Glutamatergic neuron (in vitro differentiated cells): ENCODE results near the gene NEURL1B. TPM values are rescaled to one million over a fixed set of nuclear protein-coding genes. Genes with fewer than 3 reads are reported as not detected.

ENCODE experiments used
- DNase-seq: peaks from one replicate; pipeline ENCODE4 v3.0.0; 2022
- H3K27ac Mint-ChIP-seq: one replicate; pipeline ENCODE4 v1.8.0; 2020; ENCODE audit warnings: mild to moderate bottlenecking, mixed read lengths, inconsistent platforms; ENCODE audit not compliant: unreplicated experiment
- H3K27me3 Mint-ChIP-seq: one replicate; pipeline ENCODE4 v1.8.0; 2020; ENCODE audit warnings: mild to moderate bottlenecking, moderate library complexity, mixed read lengths, inconsistent platforms; ENCODE audit not compliant: unreplicated experiment
- H3K36me3 Mint-ChIP-seq: one replicate; pipeline ENCODE4 v1.8.0; 2020; ENCODE audit warnings: mild to moderate bottlenecking, mixed read lengths, inconsistent platforms; ENCODE audit not compliant: unreplicated experiment
- H3K4me1 Mint-ChIP-seq: one replicate; pipeline ENCODE4 v1.8.0; 2020; ENCODE audit warnings: mild to moderate bottlenecking, low read depth, mixed read lengths, inconsistent platforms; ENCODE audit not compliant: unreplicated experiment
- H3K4me3 Mint-ChIP-seq: one replicate; pipeline ENCODE4 v1.8.0; 2020; ENCODE audit warnings: mild to moderate bottlenecking, mixed read lengths, inconsistent platforms; ENCODE audit not compliant: unreplicated experiment
- H3K9me3 Mint-ChIP-seq: one replicate; pipeline ENCODE4 v1.8.0; 2020; ENCODE audit warnings: mild to moderate bottlenecking, moderate library complexity, mixed read lengths, inconsistent platforms; ENCODE audit not compliant: unreplicated experiment
- total RNA-seq: library from RNA; stranded (reverse); fragmentation: NEBNext Ultra II Directional; extraction: Animal tissue kit (Norgen Biotek cat#: 25700); gene quantifications from one replicate; pipeline ENCODE4 v1.2.1, GENCODE V29; 2021; ENCODE audit not compliant: unreplicated experiment
- TF ChIP-seq, protein P1 (sequence below): fragments of 200-600 bp; sonication (generic); IDR thresholded peaks from one replicate; pipeline ENCODE4 v1.5.0; 2021; ENCODE audit not compliant: partially characterized antibody, unreplicated experiment

The NEURL1B gene
- total RNA-seq, 1 donor from 2014 or later, result 11.4 TPM

DNA sequence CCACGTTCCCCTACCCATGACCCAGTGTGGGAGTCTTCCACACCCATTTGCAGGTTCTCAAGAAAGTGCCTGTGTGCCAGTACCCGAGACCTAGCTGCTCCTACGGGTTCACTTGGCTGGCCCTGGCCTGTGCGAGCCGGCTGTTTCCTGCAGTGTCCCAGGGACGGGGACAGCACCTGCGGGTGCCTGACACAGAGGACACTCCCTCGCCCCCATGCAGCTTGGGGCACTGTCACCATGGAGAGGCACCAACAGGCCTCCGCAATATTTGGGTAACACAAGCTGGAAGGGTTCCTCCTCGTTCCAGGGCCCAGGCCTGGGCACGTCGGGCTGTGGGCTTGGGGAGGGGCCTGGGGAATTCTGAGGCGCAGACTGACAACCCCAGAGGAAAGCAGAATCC lies 88.5 kb downstream of the NEURL1B start:
- peaks cover 6% of the 10 kb centered on the region for H3K4me1 Mint-ChIP-seq
- H3K36me3 Mint-ChIP-seq, result no peaks in the 10 kb centered on the region
- H3K9me3 Mint-ChIP-seq, result peaks cover 5% of the 10 kb centered on the region
- TF ChIP-seq, protein P1, sequence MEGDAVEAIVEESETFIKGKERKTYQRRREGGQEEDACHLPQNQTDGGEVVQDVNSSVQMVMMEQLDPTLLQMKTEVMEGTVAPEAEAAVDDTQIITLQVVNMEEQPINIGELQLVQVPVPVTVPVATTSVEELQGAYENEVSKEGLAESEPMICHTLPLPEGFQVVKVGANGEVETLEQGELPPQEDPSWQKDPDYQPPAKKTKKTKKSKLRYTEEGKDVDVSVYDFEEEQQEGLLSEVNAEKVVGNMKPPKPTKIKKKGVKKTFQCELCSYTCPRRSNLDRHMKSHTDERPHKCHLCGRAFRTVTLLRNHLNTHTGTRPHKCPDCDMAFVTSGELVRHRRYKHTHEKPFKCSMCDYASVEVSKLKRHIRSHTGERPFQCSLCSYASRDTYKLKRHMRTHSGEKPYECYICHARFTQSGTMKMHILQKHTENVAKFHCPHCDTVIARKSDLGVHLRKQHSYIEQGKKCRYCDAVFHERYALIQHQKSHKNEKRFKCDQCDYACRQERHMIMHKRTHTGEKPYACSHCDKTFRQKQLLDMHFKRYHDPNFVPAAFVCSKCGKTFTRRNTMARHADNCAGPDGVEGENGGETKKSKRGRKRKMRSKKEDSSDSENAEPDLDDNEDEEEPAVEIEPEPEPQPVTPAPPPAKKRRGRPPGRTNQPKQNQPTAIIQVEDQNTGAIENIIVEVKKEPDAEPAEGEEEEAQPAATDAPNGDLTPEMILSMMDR, result no peak
- peaks cover 4% of the 10 kb centered on the region for H3K27me3 Mint-ChIP-seq
- DNase-seq, result no peak
- H3K4me3 Mint-ChIP-seq, result no peak overlapping the region
- no peak overlapping the region for H3K27ac Mint-ChIP-seq

DNA sequence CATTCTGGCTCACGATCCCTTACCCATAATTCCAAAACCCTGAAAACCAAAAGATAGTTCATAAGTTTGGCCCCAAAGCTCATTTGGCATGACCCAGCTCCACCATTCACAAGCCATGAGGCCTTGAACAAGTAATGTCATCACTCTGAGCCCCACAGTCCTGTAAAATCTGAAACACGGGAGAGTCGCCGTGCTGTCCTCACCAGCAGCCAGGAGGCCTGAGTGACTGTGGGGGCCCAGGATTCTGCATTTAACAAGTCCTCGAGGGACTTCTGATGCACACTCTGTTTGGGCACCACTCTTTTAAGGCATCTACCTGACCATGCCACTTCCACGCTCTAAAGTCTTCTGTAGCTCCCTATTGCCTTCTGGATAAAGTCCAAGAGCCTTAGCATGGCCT lies 89.2 kb downstream of the NEURL1B start:
- TF ChIP-seq, protein P1, result no peak
- DNase-seq, result no peak
- peaks cover 5% of the 10 kb centered on the region for H3K9me3 Mint-ChIP-seq

DNA sequence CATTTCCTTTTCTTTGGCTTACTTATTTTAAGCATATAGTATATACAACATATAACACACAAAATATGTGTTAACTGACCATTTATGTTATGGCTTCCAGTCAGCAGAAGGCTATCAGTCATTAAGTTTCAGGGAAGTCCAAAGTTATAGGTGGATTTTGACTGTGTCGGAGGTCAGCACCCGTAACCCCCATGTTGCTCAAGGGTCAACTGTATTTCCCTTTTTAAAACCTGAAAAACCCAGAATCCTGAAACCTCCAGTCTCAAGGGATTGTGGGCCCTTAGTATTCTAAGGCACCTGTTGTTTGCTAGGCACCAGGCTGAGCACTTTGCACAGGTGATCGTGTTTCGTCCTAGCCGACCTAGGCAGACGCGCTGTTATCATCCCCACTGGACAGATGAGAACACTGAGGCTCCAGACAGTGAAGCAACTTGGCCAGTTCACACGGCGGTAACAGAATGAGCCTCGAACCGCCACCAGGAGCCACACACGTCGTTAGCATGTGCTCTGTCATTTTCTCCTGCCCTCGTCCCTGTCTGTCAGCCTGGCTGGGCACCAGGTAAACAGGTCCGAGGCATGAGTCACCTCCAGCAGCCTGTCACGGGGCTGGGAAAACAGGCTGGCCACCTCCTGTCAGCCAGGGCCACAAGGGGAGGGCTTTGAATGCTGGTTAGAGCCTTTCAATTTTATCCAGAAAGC lies 90.1 kb downstream of the NEURL1B start:
- Mint-ChIP-seq H3K4me1 (peaks cover 6% of the 10 kb centered on the region), H3K27me3 (peaks cover 4% of the 10 kb centered on the region), H3K9me3 (peaks cover 5% of the 10 kb centered on the region), H3K4me3 (no peak overlapping the region), H3K36me3 (no peaks in the 10 kb centered on the region), H3K27ac (no peak overlapping the region)
- DNase-seq, result no peak
- TF ChIP-seq, protein P1, result no peak

More for the DNA sequence above, 89.2 kb downstream of the NEURL1B start:
- Mint-ChIP-seq H3K27me3 (peaks cover 4% of the 10 kb centered on the region), H3K4me3 (no peak overlapping the region), H3K4me1 (peaks cover 6% of the 10 kb centered on the region), H3K36me3 (no peaks in the 10 kb centered on the region), H3K27ac (no peak overlapping the region)

DNA sequence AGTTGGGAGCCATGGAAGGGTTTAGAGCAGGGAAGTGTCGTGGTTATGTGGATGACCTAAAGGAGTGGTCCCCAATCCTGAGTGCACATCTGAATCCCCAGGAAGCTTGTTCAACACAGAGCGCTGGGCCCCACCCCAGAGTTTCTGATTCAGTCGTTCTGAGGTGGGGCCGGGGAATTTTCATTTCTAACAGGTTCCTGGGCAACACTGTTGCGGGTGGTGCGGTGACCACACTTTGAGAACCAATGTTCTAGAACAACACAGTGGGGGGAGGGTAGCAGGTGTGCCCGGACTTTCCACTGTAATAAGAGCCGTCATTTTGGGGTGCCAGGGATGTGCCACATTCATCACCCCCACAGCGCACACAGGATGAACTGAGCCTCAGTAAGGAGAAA lies 90.6 kb downstream of the NEURL1B start:
- TF ChIP-seq, protein P1, result no peak
- Mint-ChIP-seq H3K4me3 (no peak overlapping the region), H3K4me1 (peaks cover 6% of the 10 kb centered on the region), H3K9me3 (peaks cover 3% of the 10 kb centered on the region), H3K27me3 (peaks cover 4% of the 10 kb centered on the region), H3K36me3 (no peaks in the 10 kb centered on the region), H3K27ac (no peak overlapping the region)
- no peak for DNase-seq

DNA sequence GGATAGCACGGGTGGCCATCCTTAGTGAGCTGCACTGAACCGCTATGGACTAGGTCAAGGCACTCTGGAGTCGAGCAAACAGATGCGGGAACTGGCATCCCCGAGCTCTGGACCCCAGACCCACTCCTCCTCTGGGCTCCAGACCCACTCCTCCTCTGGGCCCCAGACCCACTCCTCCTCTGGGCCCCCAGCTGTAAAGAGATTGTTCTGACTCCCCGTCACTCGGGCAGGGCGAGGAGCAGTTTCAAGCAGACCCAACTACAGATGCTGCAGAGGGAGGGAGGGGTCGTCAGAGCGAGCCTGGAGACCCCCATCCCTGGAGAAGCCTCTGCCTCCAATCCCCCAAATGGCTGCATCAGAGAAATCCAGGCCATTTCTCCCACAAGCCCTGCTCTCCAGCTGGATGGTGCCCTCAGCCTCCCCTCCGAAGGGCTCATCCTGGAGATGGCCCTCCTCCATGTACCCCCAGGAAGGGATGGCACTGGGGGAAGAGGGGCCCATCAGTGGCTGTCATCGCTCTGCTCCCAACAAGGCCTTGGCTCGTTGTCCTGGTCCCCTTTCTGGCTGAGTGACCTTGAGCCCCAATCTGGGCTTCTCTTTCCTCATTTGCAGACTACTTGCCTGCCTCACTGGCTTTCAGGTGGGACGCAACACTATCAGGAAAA lies 91.3 kb downstream of the NEURL1B start:
- DNase-seq, result no peak
- TF ChIP-seq, protein P1, result no peak
- peaks cover 4% of the 10 kb centered on the region for H3K27me3 Mint-ChIP-seq
- H3K4me3 Mint-ChIP-seq, result no peak overlapping the region
- H3K9me3 Mint-ChIP-seq, result peaks cover 1% of the 10 kb centered on the region
- no peaks in the 10 kb centered on the region for H3K36me3 Mint-ChIP-seq
- H3K4me1 Mint-ChIP-seq, result peaks cover 6% of the 10 kb centered on the region
- no peak overlapping the region for H3K27ac Mint-ChIP-seq
